IMR-90 (cell line): Measurements from ENCODE around the gene MT1A. TPM values are rescaled to one million over a fixed set of nuclear protein-coding genes. Genes with fewer than 3 reads are reported as not detected.

Source experiments
- ATAC-seq: fragments of 200-7000 bp; cut with Tn5 transposase; 2 replicates; pipeline ENCODE4 v1.9.1; 2020; ENCODE audit warnings: low read depth, mild to moderate bottlenecking, moderate library complexity
- BruUV-seq: library from RNA; stranded (reverse); fragments of 400-500 nt; replicated peaks from 2 replicates; lab custom pipeline; 2021; lab: Mats Ljungman, UMichigan
- CTCF ChIA-PET: fragments of 300-600 bp; formaldehyde crosslinking; extraction: SDS; loops from one replicate; lab custom pipeline; 2021; ENCODE audit warnings: antibody characterized with exemption; lab: Yijun Ruan, JAX
- POLR2A ChIA-PET: fragments of 300-600 bp; sonication (Branson Sonifier 250); formaldehyde crosslinking; loops from one replicate; lab custom pipeline; 2022; ENCODE audit warnings: antibody characterized with exemption; ENCODE audit not compliant: unreplicated experiment; lab: Charles Lee
- DNase-seq: peaks from one replicate; pipeline ENCODE4 v3.0.0; 2013
- H2AFZ ChIP-seq: replicated peaks from 2 replicates; pipeline ENCODE3; 2013; ENCODE audit warnings: low read length, mild to moderate bottlenecking; ENCODE audit not compliant: poor library complexity
- H2AK5ac ChIP-seq: 2 replicates; pipeline ENCODE4 v1.6.1; 2013; ENCODE audit warnings: low read depth, low read length, inconsistent platforms
- H2AK9ac ChIP-seq: replicated peaks from 2 replicates; pipeline ENCODE3; 2013; ENCODE audit warnings: mild to moderate bottlenecking, low read depth, low read length, moderate library complexity; ENCODE audit not compliant: poor library complexity
- H2BK120ac ChIP-seq: 2 replicates; pipeline ENCODE4 v1.6.1; 2013; ENCODE audit warnings: low read depth, low read length, inconsistent platforms
- H2BK15ac ChIP-seq: 3 replicates; pipeline ENCODE4 v1.6.1; 2013; ENCODE audit warnings: low read depth, low read length, inconsistent platforms
- H2BK20ac ChIP-seq: 2 replicates; pipeline ENCODE4 v1.6.1; 2013; ENCODE audit warnings: low read depth, mild to moderate bottlenecking, inconsistent platforms, low read length, moderate library complexity
- H2BK5ac ChIP-seq: 2 replicates; pipeline ENCODE4 v1.6.1; 2013; ENCODE audit warnings: mild to moderate bottlenecking, low read depth, low read length, inconsistent platforms; ENCODE audit not compliant: poor library complexity, severe bottlenecking
- H3K14ac ChIP-seq: replicated peaks from 2 replicates; pipeline ENCODE4 v1.6.1; 2013; ENCODE audit warnings: low read depth, low read length, inconsistent platforms
- H3K18ac ChIP-seq: 2 replicates; pipeline ENCODE4 v1.6.1; 2013; ENCODE audit warnings: low read depth, low read length, control low read depth
- H3K23ac ChIP-seq: 2 replicates; pipeline ENCODE4 v1.6.1; 2013; ENCODE audit warnings: low read depth, low read length, inconsistent platforms
- H3K27ac ChIP-seq: 2 replicates; pipeline ENCODE4 v1.5.1; 2013; ENCODE audit warnings: mild to moderate bottlenecking, control low read depth, low read length; ENCODE audit not compliant: insufficient read depth
- H3K27me3 ChIP-seq: 2 replicates; pipeline ENCODE4 v1.6.1; 2013; ENCODE audit warnings: low read length; ENCODE audit not compliant: control insufficient read depth, insufficient read depth
- H3K36me3 ChIP-seq: 2 replicates; pipeline ENCODE4 v1.6.1; 2013; ENCODE audit warnings: low read length, mixed read lengths; ENCODE audit not compliant: control insufficient read depth, insufficient read depth
- H3K4ac ChIP-seq: 2 replicates; pipeline ENCODE4 v1.6.1; 2013; ENCODE audit warnings: low read depth, low read length, inconsistent platforms
- H3K4me1 ChIP-seq: 2 replicates; pipeline ENCODE4 v1.6.1; 2013; ENCODE audit warnings: low read length, mixed read lengths; ENCODE audit not compliant: control insufficient read depth, insufficient read depth
- H3K4me2 ChIP-seq: 2 replicates; pipeline ENCODE4 v1.6.1; 2013; ENCODE audit warnings: low read depth, mild to moderate bottlenecking, control low read depth, low read length, moderate library complexity
- H3K4me3 ChIP-seq: 2 replicates; pipeline ENCODE4 v1.5.1; 2013; ENCODE audit warnings: low read depth, mild to moderate bottlenecking, control low read depth, low read length, moderate library complexity; ENCODE audit not compliant: insufficient read depth
- H3K56ac ChIP-seq: 2 replicates; pipeline ENCODE4 v1.6.1; 2013; ENCODE audit warnings: low read length, inconsistent platforms; ENCODE audit not compliant: insufficient read depth; ENCODE audit errors: extremely low read depth
- H3K79me1 ChIP-seq, 2 experiments: 2 replicates each; pipeline ENCODE4 v1.6.1; 2013; ENCODE audit warnings: low read length in 2 of 2, inconsistent platforms in 1 of 2, low read depth in 1 of 2
- H3K9ac ChIP-seq: 2 replicates; pipeline ENCODE4 v1.6.1; 2013; ENCODE audit warnings: low read depth, low read length, control low read depth
- H3K9me1 ChIP-seq: 2 replicates; pipeline ENCODE4 v1.6.1; 2013; ENCODE audit warnings: low read length, inconsistent platforms; ENCODE audit not compliant: insufficient read depth
- H3K9me3 ChIP-seq: 2 replicates; pipeline ENCODE4 v1.6.1; 2013; ENCODE audit warnings: low read length; ENCODE audit not compliant: control insufficient read depth, insufficient read depth
- H4K20me1 ChIP-seq: 2 replicates; pipeline ENCODE4 v1.6.1; 2013; ENCODE audit warnings: low read length, inconsistent platforms; ENCODE audit not compliant: insufficient read depth
- H4K5ac ChIP-seq: 2 replicates; pipeline ENCODE4 v1.6.1; 2013; ENCODE audit warnings: mild to moderate bottlenecking, low read depth, low read length, control low read depth
- H4K8ac ChIP-seq, 2 experiments: 2 replicates each; pipeline ENCODE4 v1.6.1; 2013; ENCODE audit warnings: low read depth in 2 of 2, low read length in 2 of 2, control low read depth in 1 of 2, inconsistent platforms in 1 of 2
- H4K91ac ChIP-seq: 2 replicates; pipeline ENCODE4 v1.6.1; 2013; ENCODE audit warnings: low read depth, low read length, inconsistent platforms; ENCODE audit not compliant: insufficient read depth
- BHLHE40 ChIP-seq: fragments of 150-350 bp; IDR thresholded peaks from 2 replicates; pipeline ENCODE4 v1.6.1; 2016; ENCODE audit warnings: mild to moderate bottlenecking, low read depth, low read length
- CEBPB ChIP-seq: IDR thresholded peaks from 2 replicates; pipeline ENCODE4 v1.6.1; 2012; ENCODE audit warnings: low read depth, low read length, improper control_type of control experiment
- CHD1 ChIP-seq: IDR thresholded peaks from 2 replicates; pipeline ENCODE4 v1.6.1; 2012; ENCODE audit warnings: low read depth, low read length, improper control_type of control experiment
- ELK1 ChIP-seq: fragments of 150-350 bp; IDR thresholded peaks from 2 replicates; pipeline ENCODE4 v1.6.1; 2016; ENCODE audit warnings: low read depth, mild to moderate bottlenecking, low read length, moderate library complexity, borderline replicate concordance
- FOS ChIP-seq: fragments of 150-350 bp; IDR thresholded peaks from 2 replicates; pipeline ENCODE4 v1.6.1; 2016; ENCODE audit warnings: low read depth, low read length
- MAFK ChIP-seq: IDR thresholded peaks from 2 replicates; pipeline ENCODE4 v1.6.1; 2012; ENCODE audit warnings: low read depth, low read length, improper control_type of control experiment
- MXI1 ChIP-seq: IDR thresholded peaks from 2 replicates; pipeline ENCODE4 v1.6.1; 2012; ENCODE audit warnings: low read depth, mild to moderate bottlenecking, low read length, moderate library complexity, borderline replicate concordance
- NFE2L2 ChIP-seq: fragments of 150-350 bp; IDR thresholded peaks from 2 replicates; pipeline ENCODE4 v1.6.1; 2016; ENCODE audit warnings: low read depth, mild to moderate bottlenecking, low read length
- POLR2A ChIP-seq: IDR thresholded peaks from 2 replicates; pipeline ENCODE4 v1.6.1; 2012; ENCODE audit warnings: mild to moderate bottlenecking, low read depth, low read length
- RAD21 ChIP-seq: IDR thresholded peaks from 2 replicates; pipeline ENCODE4 v1.6.1; 2012; ENCODE audit warnings: low read length, improper control_type of control experiment
- RCOR1 ChIP-seq: IDR thresholded peaks from 2 replicates; pipeline ENCODE4 v1.6.1; 2012; ENCODE audit warnings: mild to moderate bottlenecking, low read length, improper control_type of control experiment; ENCODE audit not compliant: insufficient replicate concordance
- RFX5 ChIP-seq: IDR thresholded peaks from 2 replicates; pipeline ENCODE4 v1.8.0; 2012; ENCODE audit warnings: low read depth, mild to moderate bottlenecking, low read length, moderate library complexity
- SMC3 ChIP-seq: fragments of 150-350 bp; IDR thresholded peaks from 2 replicates; pipeline ENCODE4 v1.6.1; 2016; ENCODE audit warnings: low read depth, mild to moderate bottlenecking, antibody characterized with exemption, low read length, moderate library complexity
- USF2 ChIP-seq: fragments of 150-350 bp; IDR thresholded peaks from 2 replicates; pipeline ENCODE4 v1.6.1; 2017; ENCODE audit warnings: mild to moderate bottlenecking, antibody characterized with exemption, low read length, low read depth
- WGBS, 2 experiments: methylation state at CpG; one replicate each; pipeline versions ENCODE4 v1.1.5 to v1.1.7; 2013; ENCODE audit warnings: missing lambda C conversion rate in 2 of 2; ENCODE audit not compliant: insufficient read length in 1 of 2; ENCODE audit errors: extremely low coverage in 2 of 2; 5-methylcytosine and 5-hydroxymethylcytosine counted together
- dilution Hi-C: fragments of 300-500 bp; cut with HindIII; formaldehyde crosslinking; loops from one replicate; pipeline ENCODE4 v1.14.3; 2018; ENCODE audit warnings: low sequenced_read_pairs; ENCODE audit not compliant: unreplicated experiment
- in situ Hi-C: fragments of 300-500 bp; cut with MboI; formaldehyde crosslinking; loops from 3 replicates; pipeline ENCODE4 v1.14.3; 2019; ENCODE audit warnings: low sequenced_read_pairs, inconsistent platforms, mixed read lengths
- intact Hi-C: fragments of 100-400 bp; cut with micrococcal nuclease; formaldehyde crosslinking; loops from 2 replicates; pipeline ENCODE4 v1.10.0; 2022
- polyA plus RNA-seq, 3 experiments: library from polyadenylated mRNA; depleted of rRNA; stranded (reverse); fragments of >200 nt; gene quantifications; 2 replicates each; pipeline ENCODE4 v1.2.3, GENCODE V29; 2012; ENCODE audit warnings: low replicate concordance in 1 of 3
- total RNA-seq: library from RNA; depleted of rRNA; stranded (reverse); fragments of >200 nt; gene quantifications from 2 replicates; pipeline ENCODE4 v1.2.3, GENCODE V29; 2012

The MT1A gene
- total and polyA plus RNA-seq, 2 of the 4 experiments (the other 2 are of a cell fraction), result 1.6 TPM; not detected in 1

DNA sequence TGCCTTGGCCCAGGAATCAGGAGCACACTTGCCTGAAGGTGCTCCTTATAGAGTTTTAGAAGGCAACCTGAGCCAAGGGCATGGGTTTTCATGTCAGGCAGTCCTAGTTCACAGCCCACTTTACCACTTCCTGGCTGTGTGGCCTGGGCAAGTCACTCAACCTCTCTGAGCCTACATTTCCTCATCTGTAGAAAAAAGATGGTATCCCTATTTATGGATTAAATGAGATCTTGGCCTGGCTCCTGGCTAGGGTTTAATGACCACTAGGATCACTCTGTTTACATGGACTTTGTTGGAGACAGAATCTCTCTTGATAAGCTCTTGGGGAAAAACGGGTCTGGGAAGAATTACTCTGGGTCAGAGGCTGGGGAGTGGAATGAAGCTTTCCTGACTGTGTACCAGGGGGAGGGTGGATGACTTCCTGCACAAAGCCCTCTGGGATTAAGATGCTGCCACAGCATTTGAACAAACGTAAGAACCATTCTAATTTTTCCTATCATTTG is 27.8 kb upstream of the MT1A start (continued):
- TF ChIP-seq USF2, result no peak

- ATAC-seq, result no peak
- Histone ChIP-seq H4K8ac (peak overlapping the region; percentile 37 to 81; a peak in 3 of 4 replicates), H3K9me3 (no peaks in the 10 kb centered on the region), H3K4me3 (no peak overlapping the region), H3K79me1 (peaks cover 2 to 51% of the 10 kb centered on the region in 2 experiments; a peak in 3 of 4 replicates), H2BK5ac (peak overlapping the region; percentile 98), H3K4me2 (no peak overlapping the region), H3K56ac (peak overlapping the region; percentile 73), H4K5ac (peak overlapping the region; percentile 88), H3K4me1 (peaks cover 32% of the 10 kb centered on the region), H2AK5ac (peak overlapping the region; percentile 73), H3K4ac (peak overlapping the region; percentile 82), H3K9ac (no peak overlapping the region; the same call in 1 of the 2 replicates), H4K91ac (peak overlapping the region; percentile 90), H3K9me1 (peaks cover 15% of the 10 kb centered on the region), H2AFZ (peak overlapping the region; percentile 11), H3K27ac (peak overlapping the region; percentile 70), H3K18ac (peak overlapping the region; percentile 90), H4K20me1 (peaks cover 7% of the 10 kb centered on the region), H2BK15ac (peak overlapping the region; percentile 55), H3K23ac (peak overlapping the region; percentile 89), H2BK20ac (peak overlapping the region; percentile 71), H2BK120ac (peak overlapping the region; percentile 96), H3K27me3 (no peaks in the 10 kb centered on the region), H2AK9ac (peak overlapping the region; percentile 59), H3K14ac (peak overlapping the region; percentile 83), H3K36me3 (no peaks in the 10 kb centered on the region)
- BruUV-seq, result no TSS peak
- intact Hi-C loops (no loop called here), in situ Hi-C loops (no loop called here), dilution Hi-C loops (no loop called here)
- no CpG with 5 or more reads among the region's 2 CpGs for WGBS, 2 experiments
- ChIA-PET POLR2A (no interaction called here), CTCF (interaction anchor here (1.0 to 1.6 kb wide), 2 partner anchors 11 to 14 kb away, joined by 3 to 4 read pairs; partner anchors contain the start of gene MT1E)
- DNase-seq, result peak; percentile 67
- TF ChIP-seq FOS, result no peak
- TF ChIP-seq ELK1, result no peak
- TF ChIP-seq MXI1, result no peak
- no peak for TF ChIP-seq CHD1
- TF ChIP-seq RFX5, result no peak
- no peak for TF ChIP-seq MAFK
- no peak for TF ChIP-seq USF2
- no peak for TF ChIP-seq RCOR1
- no peak for TF ChIP-seq SMC3
- TF ChIP-seq NFE2L2, result no peak
- TF ChIP-seq RAD21, result no peak
- no peak for TF ChIP-seq CEBPB
- no peak for TF ChIP-seq BHLHE40
- TF ChIP-seq POLR2A, result no peak; the same call in 1 of the 2 replicates
Measured at GRCh38 chr16:56611281-56611833, 27.1 kb upstream of the MT1A start.
